ENCODE results near the gene APOA5.
A peak's percentile ranks its signal among the peaks of the same experiment; 100 is the strongest.
"Not testable (repeated sequence)": the region's sequence is repeated elsewhere in the genome, so short reads cannot be mapped to it uniquely, and the experiment has no call there.

APOA5 gene

DNA sequence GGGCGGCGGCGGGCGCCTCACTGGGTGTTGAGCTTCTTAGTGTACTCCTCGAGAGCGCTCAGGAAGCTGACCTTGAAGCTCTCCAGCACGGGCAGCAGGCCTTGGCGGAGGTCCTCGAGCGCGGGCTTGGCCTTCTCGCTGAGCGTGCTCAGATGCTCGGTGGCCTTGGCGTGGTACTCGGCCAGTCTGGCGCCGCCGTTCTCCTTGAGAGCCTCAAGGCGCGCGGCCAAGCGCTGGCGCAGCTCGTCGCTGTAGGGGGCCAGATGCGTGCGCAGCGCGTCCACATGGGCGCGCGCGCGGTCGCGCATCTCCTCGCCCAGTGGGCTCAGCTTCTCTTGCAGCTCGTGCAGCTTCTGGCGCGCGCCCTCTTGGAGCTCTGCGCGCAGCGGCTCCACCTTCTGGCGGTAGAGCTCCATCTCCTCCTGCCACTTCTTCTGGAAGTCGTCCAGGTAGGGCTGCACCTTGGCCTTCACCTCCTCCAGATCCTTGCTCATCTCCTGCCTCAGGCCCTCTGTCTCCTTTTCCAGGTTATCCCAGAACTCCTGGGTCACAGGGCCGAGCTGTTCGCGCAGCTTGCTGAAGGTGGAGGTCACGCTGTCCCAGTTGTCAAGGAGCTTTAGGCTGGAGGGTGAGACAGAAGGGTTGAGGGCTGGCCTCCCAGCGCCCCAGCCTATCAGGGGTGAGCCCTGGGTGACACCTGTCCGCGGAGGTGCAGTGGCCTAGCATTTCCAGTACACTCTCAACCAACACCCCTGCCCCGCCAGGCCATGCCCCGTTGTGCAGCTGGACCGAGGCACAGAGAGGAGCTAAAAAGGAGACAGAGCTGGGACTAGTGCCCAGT is 44.3 kb upstream of the APOA5 start:
- H3K27me3 ChIP-seq (ENCODE audit: low read length) = no peaks in the 10 kb centered on the region
- H3K27ac ChIP-seq (ENCODE audit: low read depth, low read length) = no peak overlapping the region
- no peaks in the 10 kb centered on the region for H3K36me3 ChIP-seq (ENCODE audit: low read length)
- H4K20me1 ChIP-seq (ENCODE audit: low read depth, low read length) = no peaks in the 10 kb centered on the region
- no peaks in the 10 kb centered on the region for H3K9me3 ChIP-seq (ENCODE audit: insufficient read depth, low read length)
- no peaks in the 10 kb centered on the region for H3K79me2 ChIP-seq (ENCODE audit: insufficient read depth, low read length)
- H3K4me3 ChIP-seq (ENCODE audit: insufficient read depth, low read length, poor library complexity, severe bottlenecking) = peak overlapping the region; percentile 50
- H3F3A ChIP-seq (ENCODE audit: insufficient read depth) = no peaks in the 10 kb centered on the region
- no peaks in the 10 kb centered on the region for H3K9me2 ChIP-seq (replicated peaks; ENCODE audit: insufficient read depth, low read length)
- peak overlapping the region; percentile 73 for H3K4me2 ChIP-seq (ENCODE audit: low read depth, low read length, poor library complexity, severe bottlenecking)
- no peak for TF ChIP-seq EZH2phosphoT487 (conservative IDR thresholded peaks at IDR 0.05; ENCODE audit: low read length)
- TF ChIP-seq, protein P1, sequence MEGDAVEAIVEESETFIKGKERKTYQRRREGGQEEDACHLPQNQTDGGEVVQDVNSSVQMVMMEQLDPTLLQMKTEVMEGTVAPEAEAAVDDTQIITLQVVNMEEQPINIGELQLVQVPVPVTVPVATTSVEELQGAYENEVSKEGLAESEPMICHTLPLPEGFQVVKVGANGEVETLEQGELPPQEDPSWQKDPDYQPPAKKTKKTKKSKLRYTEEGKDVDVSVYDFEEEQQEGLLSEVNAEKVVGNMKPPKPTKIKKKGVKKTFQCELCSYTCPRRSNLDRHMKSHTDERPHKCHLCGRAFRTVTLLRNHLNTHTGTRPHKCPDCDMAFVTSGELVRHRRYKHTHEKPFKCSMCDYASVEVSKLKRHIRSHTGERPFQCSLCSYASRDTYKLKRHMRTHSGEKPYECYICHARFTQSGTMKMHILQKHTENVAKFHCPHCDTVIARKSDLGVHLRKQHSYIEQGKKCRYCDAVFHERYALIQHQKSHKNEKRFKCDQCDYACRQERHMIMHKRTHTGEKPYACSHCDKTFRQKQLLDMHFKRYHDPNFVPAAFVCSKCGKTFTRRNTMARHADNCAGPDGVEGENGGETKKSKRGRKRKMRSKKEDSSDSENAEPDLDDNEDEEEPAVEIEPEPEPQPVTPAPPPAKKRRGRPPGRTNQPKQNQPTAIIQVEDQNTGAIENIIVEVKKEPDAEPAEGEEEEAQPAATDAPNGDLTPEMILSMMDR (IDR thresholded peaks at IDR 0.05; ENCODE audit: insufficient read depth, low read length, poor library complexity, severe bottlenecking) = peak; percentile 62
- peak overlapping the region; percentile 59 for H3K9ac ChIP-seq (ENCODE audit: low read length)
- H2AFZ ChIP-seq (ENCODE audit: low read depth, low read length, severe bottlenecking) = peak overlapping the region; percentile 96

DNA sequence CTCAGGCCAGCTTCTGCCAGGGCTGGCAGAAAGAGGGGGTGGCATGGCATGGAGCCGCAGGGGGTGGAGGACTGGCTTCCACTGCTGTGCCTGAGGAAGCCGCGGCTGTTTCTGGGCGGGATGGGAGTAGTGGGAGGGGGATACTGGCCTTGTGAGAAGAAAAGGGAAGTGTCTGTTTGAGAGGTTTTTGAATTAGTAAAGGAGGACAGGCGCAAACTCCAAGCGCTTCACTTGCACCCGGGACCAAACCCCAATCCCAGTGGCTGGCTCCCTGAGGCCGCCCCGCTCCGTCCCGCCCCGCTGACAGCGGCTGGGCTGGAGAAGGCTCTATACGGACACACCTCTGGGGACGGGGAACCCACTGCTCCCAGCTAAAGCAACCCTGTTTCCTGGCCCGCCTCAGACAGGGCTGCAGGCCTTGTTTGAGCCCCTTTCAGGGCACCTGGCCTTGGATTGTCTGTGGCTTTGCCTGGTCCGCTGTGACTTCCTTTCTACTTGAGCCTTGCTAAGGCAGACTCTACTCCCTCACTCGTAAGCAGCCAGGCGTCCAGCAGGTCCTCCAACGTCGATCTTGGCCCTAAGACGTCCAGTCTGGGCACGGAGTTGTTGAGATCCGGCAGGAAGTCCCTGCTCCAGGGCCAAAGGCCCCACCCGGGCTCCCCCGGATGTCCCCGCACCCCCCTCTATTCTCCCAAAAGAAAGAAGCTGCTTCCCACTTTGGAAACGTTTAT is 43.5 kb upstream of the APOA5 start:
- Histone ChIP-seq H3K36me3 (ENCODE audit: low read length) (no peaks in the 10 kb centered on the region), H2AFZ (ENCODE audit: low read depth, low read length, severe bottlenecking) (peak overlapping the region; percentile 96), H3K27me3 (ENCODE audit: low read length) (no peaks in the 10 kb centered on the region), H3F3A (ENCODE audit: insufficient read depth) (no peaks in the 10 kb centered on the region), H4K20me1 (ENCODE audit: low read depth, low read length) (no peaks in the 10 kb centered on the region), H3K4me3 (ENCODE audit: insufficient read depth, low read length, poor library complexity, severe bottlenecking) (peak overlapping the region; percentile 50), H3K4me2 (ENCODE audit: low read depth, low read length, poor library complexity, severe bottlenecking) (peak overlapping the region; percentile 73), H3K27ac (ENCODE audit: low read depth, low read length) (no peak overlapping the region), H3K79me2 (ENCODE audit: insufficient read depth, low read length) (no peaks in the 10 kb centered on the region), H3K9me2 (replicated peaks; ENCODE audit: insufficient read depth, low read length) (no peaks in the 10 kb centered on the region), H3K9ac (ENCODE audit: low read length) (peak overlapping the region; percentile 59), H3K9me3 (ENCODE audit: insufficient read depth, low read length) (no peaks in the 10 kb centered on the region)
- TF ChIP-seq, protein P1 (IDR thresholded peaks at IDR 0.05; ENCODE audit: insufficient read depth, low read length, poor library complexity, severe bottlenecking) = no peak
- no peak for TF ChIP-seq EZH2phosphoT487 (conservative IDR thresholded peaks at IDR 0.05; ENCODE audit: low read length)

DNA sequence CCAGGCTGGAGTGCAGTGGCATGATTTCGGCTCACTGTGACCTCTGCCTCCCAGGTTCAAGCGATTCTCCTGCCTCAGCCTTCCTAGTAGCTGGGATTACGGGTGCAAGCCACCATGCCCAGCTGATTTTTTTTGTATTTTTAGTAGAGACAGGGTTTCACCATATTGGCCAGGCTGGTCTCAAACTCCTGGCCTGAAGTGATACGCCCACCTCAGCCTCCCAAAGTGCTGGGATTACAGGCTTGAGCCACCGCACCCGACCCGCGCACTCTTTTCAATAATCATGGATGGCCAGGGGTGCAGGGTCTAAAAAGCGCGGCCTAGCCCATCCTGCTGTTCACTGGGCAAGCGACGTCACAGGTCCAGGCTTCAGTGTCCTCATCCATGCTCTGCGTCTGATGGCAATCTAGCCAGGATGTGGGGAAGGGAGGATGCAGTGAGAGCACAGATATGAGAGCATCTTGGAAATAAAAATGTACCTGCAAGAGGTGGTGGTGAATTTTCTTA is 42.9 kb upstream of the APOA5 start:
- H3K9me3 ChIP-seq (ENCODE audit: insufficient read depth, low read length); H3K79me2 ChIP-seq (ENCODE audit: insufficient read depth, low read length); H3K27ac ChIP-seq (ENCODE audit: low read depth, low read length); H4K20me1 ChIP-seq (ENCODE audit: low read depth, low read length); H2AFZ ChIP-seq (ENCODE audit: low read depth, low read length, severe bottlenecking); H3K27me3 ChIP-seq (ENCODE audit: low read length); H3F3A ChIP-seq (ENCODE audit: insufficient read depth); H3K36me3 ChIP-seq (ENCODE audit: low read length); H3K9ac ChIP-seq (ENCODE audit: low read length); H3K4me2 ChIP-seq (ENCODE audit: low read depth, low read length, poor library complexity, severe bottlenecking); H3K9me2 ChIP-seq (replicated peaks; ENCODE audit: insufficient read depth, low read length); H3K4me3 ChIP-seq (ENCODE audit: insufficient read depth, low read length, poor library complexity, severe bottlenecking): not testable (repeated sequence)
